OCI-M2 (cell line): ENCODE results near the gene EPHA8.

ENCODE experiments used
- DNase-seq: peaks from one replicate; lab custom pipeline; 2025; ENCODE audit not compliant: unreplicated experiment; lab: John Stamatoyannopoulos, UW

The EPHA8 gene

GRCh38 chr1:22563671-22564602 lies 648 bp downstream of the EPHA8 start:
- DNase-seq = no peak

- no peak for DNase-seq
Measured at GRCh38 chr1:22566161-22566560, 2.9 kb downstream of the EPHA8 start.

GRCh38 chr1:22567197-22567596 lies 3.9 kb downstream of the EPHA8 start:
- DNase-seq = no peak

GRCh38 chr1:22567994-22568393 lies 4.7 kb downstream of the EPHA8 start:
- no peak for DNase-seq

- no peak for DNase-seq
Measured at GRCh38 chr1:22569269-22569668, 6.0 kb downstream of the EPHA8 start.

GRCh38 chr1:22570140-22570909 lies 7.0 kb downstream of the EPHA8 start:
- DNase-seq = no peak

GRCh38 chr1:22572818-22573217 lies 9.5 kb downstream of the EPHA8 start:
- no peak for DNase-seq

- no peak for DNase-seq
Measured at GRCh38 chr1:22573237-22573636, 9.9 kb downstream of the EPHA8 start.

GRCh38 chr1:22575532-22576149 lies 12.4 kb downstream of the EPHA8 start:
- DNase-seq = no peak

GRCh38 chr1:22576150-22576544 lies 12.9 kb downstream of the EPHA8 start:
- DNase-seq = no peak

GRCh38 chr1:22576617-22577016 lies 13.3 kb downstream of the EPHA8 start:
- DNase-seq = no peak

GRCh38 chr1:22578732-22579361 lies 15.6 kb downstream of the EPHA8 start:
- DNase-seq = no peak

GRCh38 chr1:22579541-22580155 lies 16.4 kb downstream of the EPHA8 start:
- no peak for DNase-seq

GRCh38 chr1:22582661-22583635 lies 19.7 kb downstream of the EPHA8 start:
- no peak for DNase-seq

- DNase-seq = no peak
Measured at GRCh38 chr1:22584001-22584562, 20.8 kb downstream of the EPHA8 start.

GRCh38 chr1:22584970-22585369 lies 21.7 kb downstream of the EPHA8 start:
- DNase-seq = no peak

GRCh38 chr1:22585471-22585870 lies 22.2 kb downstream of the EPHA8 start:
- DNase-seq = no peak

- no peak for DNase-seq
Measured at GRCh38 chr1:22586356-22587130, 23.3 kb downstream of the EPHA8 start.

- no peak for DNase-seq
Measured at GRCh38 chr1:22587247-22587646, 24.0 kb downstream of the EPHA8 start.
